ENCODE data around the gene LRFN5. TPM values are rescaled to one million over a fixed set of nuclear protein-coding genes. Genes with fewer than 3 reads are reported as not detected.

LRFN5 gene
- total and polyA plus RNA-seq, 10 of the 15 experiments (the other 5 are each of a cell fraction or from before 2014, with no cell fraction given), result 0.06 to 1.2 TPM; not detected in 8

DNA sequence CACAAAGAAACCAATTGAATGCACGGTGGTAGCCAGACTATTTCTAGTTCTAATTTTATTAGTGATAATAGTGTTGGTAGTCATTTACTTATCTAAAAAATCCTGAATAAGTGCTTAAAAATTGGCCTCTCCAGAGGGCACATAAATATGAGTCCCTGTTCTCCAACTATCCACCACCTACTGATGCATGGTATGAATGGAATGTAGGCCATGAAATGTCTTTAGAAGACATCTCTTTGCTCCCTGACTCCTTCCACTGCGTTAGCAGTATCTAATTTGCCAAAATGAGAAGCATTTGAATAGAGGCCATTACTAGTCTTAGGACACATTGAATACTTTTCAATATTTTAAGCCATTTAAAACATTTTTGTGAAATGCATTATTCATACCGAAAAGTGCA, 261.7 kb downstream of the LRFN5 start (continued):
- TF ChIP-seq, protein P1, sequence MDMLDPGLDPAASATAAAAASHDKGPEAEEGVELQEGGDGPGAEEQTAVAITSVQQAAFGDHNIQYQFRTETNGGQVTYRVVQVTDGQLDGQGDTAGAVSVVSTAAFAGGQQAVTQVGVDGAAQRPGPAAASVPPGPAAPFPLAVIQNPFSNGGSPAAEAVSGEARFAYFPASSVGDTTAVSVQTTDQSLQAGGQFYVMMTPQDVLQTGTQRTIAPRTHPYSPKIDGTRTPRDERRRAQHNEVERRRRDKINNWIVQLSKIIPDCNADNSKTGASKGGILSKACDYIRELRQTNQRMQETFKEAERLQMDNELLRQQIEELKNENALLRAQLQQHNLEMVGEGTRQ (IDR thresholded peaks at IDR 0.05; ENCODE audit: borderline replicate concordance, low read depth, low read length), result no peak
- no peak for TF ChIP-seq JUNB (IDR thresholded peaks at IDR 0.05)
- TF ChIP-seq, protein P2, sequence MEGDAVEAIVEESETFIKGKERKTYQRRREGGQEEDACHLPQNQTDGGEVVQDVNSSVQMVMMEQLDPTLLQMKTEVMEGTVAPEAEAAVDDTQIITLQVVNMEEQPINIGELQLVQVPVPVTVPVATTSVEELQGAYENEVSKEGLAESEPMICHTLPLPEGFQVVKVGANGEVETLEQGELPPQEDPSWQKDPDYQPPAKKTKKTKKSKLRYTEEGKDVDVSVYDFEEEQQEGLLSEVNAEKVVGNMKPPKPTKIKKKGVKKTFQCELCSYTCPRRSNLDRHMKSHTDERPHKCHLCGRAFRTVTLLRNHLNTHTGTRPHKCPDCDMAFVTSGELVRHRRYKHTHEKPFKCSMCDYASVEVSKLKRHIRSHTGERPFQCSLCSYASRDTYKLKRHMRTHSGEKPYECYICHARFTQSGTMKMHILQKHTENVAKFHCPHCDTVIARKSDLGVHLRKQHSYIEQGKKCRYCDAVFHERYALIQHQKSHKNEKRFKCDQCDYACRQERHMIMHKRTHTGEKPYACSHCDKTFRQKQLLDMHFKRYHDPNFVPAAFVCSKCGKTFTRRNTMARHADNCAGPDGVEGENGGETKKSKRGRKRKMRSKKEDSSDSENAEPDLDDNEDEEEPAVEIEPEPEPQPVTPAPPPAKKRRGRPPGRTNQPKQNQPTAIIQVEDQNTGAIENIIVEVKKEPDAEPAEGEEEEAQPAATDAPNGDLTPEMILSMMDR (IDR thresholded peaks at IDR 0.05 in 2 of 3, conservative IDR thresholded peaks at IDR 0.05 in 1 of 3; ENCODE audit: control insufficient read depth in 2 of 3, extremely low read depth in 1 of 3, insufficient read depth in 1 of 3, low read depth in 3 of 3, low read length in 3 of 3), result no peak

DNA sequence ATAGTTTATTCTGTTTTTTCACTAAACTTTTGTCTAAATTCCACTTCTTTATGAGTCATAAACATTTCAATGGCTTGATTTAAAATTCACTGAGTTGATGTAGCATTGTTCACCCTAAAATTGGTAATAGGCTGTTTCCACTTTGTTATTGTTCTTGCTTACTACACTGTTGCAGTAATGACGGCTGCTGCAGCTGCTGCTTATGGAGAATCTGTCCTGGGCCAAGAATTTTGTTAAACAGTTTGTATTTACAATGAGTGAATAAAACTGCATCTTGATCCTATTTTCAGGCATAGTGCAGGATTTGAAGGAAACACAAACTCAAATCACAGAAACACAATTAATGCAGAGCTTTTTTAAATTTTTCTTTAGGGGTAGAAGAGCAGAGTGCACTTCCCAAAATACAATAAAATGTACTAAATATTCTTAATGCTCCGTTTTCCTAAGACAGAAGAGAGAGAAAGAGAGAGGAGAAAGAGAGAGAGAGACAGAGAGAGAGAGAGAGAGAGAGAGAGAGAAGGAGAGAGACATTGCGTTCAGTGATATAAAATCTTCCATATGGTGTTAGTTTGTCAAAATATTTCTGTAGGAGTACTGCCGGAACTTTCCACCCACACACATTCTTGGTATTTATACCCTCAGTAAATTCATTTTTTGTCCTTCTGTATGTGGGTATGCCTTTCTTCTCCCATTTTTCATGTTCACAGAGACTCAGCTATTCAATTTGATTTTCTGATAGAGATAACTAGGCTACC, 266.4 kb downstream of the LRFN5 start:
- Histone ChIP-seq H3K27ac (ENCODE audit: control insufficient read depth, insufficient read depth) (no peak overlapping the region), H2AFZ (ENCODE audit: control insufficient read depth, low read depth, low read length) (no peak overlapping the region), H3K27me3 (replicated peaks in 1 of 2; ENCODE audit: control insufficient read depth in 2 of 2, insufficient read depth in 2 of 2, low read length in 1 of 2) (no peaks in the 10 kb centered on the region), H3K36me3 (ENCODE audit: control insufficient read depth in 2 of 2, insufficient read depth in 2 of 2, low read length in 1 of 2) (no peaks in the 10 kb centered on the region), H3K9ac (ENCODE audit: control insufficient read depth, insufficient read depth, low read length) (no peak overlapping the region), H3K4me1 (ENCODE audit: control insufficient read depth, insufficient read depth, low read length) (no peaks in the 10 kb centered on the region), H3K4me3 (no peak overlapping the region), H3K4me2 (ENCODE audit: control insufficient read depth, insufficient read depth) (no peak overlapping the region), H3K79me2 (ENCODE audit: control insufficient read depth, insufficient read depth, low read length) (no peaks in the 10 kb centered on the region), H4K20me1 (ENCODE audit: control insufficient read depth, insufficient read depth) (no peaks in the 10 kb centered on the region), H3K9me3 (replicated peaks; ENCODE audit: control insufficient read depth, insufficient read depth, low read length) (no peaks in the 10 kb centered on the region)
- POLR2A ChIA-PET, result no interaction called here
- CTCF ChIA-PET, result no interaction called here
- RAD21 ChIA-PET (ENCODE audit: unreplicated experiment), result no interaction called here
- TF ChIP-seq MTA2 (IDR thresholded peaks at IDR 0.05; ENCODE audit: low read depth) (no peak), RELA (IDR thresholded peaks at IDR 0.05; ENCODE audit: borderline replicate concordance, partially characterized antibody) (no peak), LARP7 (IDR thresholded peaks at IDR 0.05) (no peak), MYB (IDR thresholded peaks at IDR 0.05; ENCODE audit: borderline replicate concordance, low read depth, low read length) (no peak)
- TF ChIP-seq, protein P3, sequence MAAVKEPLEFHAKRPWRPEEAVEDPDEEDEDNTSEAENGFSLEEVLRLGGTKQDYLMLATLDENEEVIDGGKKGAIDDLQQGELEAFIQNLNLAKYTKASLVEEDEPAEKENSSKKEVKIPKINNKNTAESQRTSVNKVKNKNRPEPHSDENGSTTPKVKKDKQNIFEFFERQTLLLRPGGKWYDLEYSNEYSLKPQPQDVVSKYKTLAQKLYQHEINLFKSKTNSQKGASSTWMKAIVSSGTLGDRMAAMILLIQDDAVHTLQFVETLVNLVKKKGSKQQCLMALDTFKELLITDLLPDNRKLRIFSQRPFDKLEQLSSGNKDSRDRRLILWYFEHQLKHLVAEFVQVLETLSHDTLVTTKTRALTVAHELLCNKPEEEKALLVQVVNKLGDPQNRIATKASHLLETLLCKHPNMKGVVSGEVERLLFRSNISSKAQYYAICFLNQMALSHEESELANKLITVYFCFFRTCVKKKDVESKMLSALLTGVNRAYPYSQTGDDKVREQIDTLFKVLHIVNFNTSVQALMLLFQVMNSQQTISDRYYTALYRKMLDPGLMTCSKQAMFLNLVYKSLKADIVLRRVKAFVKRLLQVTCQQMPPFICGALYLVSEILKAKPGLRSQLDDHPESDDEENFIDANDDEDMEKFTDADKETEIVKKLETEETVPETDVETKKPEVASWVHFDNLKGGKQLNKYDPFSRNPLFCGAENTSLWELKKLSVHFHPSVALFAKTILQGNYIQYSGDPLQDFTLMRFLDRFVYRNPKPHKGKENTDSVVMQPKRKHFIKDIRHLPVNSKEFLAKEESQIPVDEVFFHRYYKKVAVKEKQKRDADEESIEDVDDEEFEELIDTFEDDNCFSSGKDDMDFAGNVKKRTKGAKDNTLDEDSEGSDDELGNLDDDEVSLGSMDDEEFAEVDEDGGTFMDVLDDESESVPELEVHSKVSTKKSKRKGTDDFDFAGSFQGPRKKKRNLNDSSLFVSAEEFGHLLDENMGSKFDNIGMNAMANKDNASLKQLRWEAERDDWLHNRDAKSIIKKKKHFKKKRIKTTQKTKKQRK (IDR thresholded peaks at IDR 0.05; ENCODE audit: low read depth, low read length), result no peak
- DNase-seq (ENCODE audit: low read depth, low spot score), result no peak
- BruUV-seq (replicated peaks), result no TSS peak
- intact Hi-C loops (cut with micrococcal nuclease; ENCODE audit: unreplicated experiment) (no loop called here), in situ Hi-C loops (cut with MboI) (no loop called here)
- no peak for ATAC-seq
- WGBS (ENCODE audit: insufficient coverage, insufficient replicate concordance, low lambda C conversion rate, missing lambda C conversion rate), result 54% methylated on average over 4 of the region's 4 CpGs
- FAIRE-seq, result no peak
- SMC1A ChIA-PET (ENCODE audit: uncharacterized antibody, unreplicated experiment), result no interaction called here

Measured in GM12878 (cell line).